Activated CD8-positive, alpha-beta memory T cell treated with anti-CD3 and anti-CD28 coated beads, Interleukin-2, amount 50 U/mL, for 1 hour (primary cell): Measurements from ENCODE around the gene PLCXD1.
"Not testable (repeated sequence)": the region's sequence is repeated elsewhere in the genome, so short reads cannot be mapped to it uniquely, and the experiment has no call there.

Experiments
- DNase-seq: peaks from one replicate; pipeline ENCODE4 v3.0.0-alpha.2; 2020; ENCODE audit errors: extremely low read depth

PLCXD1 gene

DNA sequence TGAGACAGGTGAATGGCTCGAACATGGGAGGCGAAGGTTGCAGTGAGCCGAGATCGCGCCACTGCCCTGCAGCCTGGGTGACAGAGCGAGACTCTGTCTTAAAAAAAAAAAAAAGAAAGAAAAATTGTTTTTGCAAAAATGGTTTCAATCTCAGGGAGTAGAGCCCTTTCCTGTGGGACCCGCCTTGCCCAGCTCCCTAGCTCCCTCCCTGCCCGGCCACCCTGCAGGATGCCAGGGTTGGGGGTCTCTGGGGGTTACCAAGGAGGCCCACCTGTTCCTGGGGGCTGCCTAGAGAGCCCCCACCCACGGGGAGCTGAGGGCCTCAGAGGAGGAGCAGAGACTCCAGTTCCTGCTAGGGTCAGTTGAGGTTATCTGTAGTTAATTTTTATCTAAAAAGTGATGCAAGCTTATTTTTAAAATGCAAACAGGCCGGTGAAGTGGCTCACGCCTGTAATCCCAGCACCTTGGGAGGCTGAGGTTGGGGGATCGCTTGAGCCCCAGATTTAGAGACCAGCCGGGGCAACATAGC lies 18.7 kb upstream of the PLCXD1 start:
- no peak for DNase-seq

DNA sequence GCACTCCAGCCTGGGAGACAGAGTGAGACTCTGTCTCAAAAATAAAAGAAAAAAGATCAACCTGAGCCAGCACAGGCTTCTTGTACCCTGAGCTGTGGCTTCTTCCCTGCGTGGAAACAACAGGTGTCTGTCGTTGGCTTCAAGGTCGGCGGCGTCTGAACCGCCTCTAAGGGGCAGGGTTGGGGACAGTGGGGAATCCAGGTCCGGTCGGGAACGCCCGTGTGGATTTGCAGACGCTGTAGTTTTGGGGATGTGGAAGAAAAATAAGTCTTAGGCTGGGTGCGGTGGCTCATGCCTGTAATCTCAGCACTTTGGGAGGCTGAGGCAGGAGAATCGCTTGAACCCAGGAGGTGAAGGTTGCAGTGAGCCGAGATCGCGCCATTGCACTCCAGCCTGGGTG lies 17.2 kb upstream of the PLCXD1 start:
- not testable (repeated sequence) for DNase-seq

DNA sequence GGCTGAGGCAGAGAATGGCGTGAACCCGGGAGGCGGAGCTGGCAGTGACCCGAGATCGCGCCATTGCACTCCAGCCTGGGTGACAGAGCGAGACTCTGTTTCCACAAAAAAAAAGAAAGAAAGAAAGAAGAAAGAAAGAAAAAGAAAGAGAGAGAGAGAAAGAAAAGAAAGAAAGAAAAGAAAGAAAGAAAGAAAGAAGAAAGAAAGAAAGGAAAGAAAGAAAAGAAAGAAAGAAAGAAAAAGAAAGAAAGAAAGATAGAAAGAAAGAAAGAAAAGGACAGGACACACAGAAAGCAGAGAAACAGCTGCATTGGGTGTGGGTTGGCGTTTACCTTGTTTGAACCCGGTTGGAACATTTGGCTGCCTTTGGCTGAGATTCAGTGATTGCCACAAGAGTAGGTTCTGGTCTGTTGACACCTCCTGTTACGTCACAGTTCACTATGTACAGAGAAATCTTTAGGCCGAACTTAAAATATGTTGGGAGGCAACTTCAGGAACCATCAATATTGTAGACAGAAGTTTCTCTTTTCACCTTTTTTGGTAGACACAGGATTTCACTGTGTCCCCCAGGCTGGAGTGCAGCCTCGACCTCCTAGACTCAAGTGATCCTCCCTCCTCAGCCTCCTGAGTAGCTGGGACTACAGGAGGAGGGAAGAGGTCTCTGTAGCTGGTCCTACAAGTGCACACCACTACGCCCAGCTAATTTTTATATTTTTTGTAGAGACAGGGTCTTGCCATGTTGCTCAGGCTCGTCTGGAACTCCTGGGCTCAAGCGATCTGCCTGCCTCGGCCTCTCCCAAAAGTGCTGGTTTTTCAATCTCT lies 16.3 kb upstream of the PLCXD1 start:
- DNase-seq: no peak

DNA sequence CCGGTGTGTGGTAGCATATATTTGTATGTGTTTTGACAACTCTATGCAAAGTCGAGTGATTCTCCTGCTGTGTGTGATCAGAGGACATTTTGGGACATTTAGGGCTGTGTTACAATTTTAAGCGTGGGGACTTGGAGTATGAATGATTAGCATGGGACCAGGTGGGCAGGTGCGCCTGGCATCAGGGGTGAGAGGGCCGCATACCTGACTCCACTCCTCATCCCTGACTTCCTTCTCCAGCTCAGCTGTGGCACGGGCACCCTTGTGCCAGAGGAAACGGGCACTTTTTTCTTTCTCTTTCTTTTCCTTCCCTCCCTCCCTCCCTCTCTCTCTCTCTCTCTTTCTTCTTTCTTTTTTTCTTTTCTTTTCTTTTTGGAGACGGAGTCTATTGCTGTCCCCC lies 15.7 kb upstream of the PLCXD1 start:
- DNase-seq: no peak

DNA sequence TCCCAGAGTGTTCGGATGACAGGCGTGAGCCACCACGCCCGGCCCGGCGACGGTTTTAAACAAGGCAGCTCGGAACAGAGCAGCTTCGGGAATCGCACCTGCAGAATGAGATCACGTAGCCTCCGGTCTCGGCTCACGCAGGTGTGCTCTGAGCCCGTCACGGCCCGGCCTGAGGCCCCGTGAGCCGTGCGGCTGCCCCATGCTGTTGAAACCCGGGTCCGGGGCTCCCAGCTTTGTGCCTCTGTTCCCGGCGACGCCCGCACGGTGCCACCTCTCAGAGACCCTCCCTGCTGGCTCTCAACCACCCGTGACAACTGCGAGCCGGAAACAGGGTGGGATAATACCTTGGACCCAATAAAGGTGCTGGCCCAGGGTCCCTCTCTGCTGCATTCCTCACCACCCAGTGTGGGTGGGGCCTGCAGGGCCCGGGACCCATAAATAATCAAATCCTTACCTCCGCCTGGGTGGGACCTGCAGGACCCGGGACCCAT lies 13.4 kb upstream of the PLCXD1 start:
- no peak for DNase-seq

DNA sequence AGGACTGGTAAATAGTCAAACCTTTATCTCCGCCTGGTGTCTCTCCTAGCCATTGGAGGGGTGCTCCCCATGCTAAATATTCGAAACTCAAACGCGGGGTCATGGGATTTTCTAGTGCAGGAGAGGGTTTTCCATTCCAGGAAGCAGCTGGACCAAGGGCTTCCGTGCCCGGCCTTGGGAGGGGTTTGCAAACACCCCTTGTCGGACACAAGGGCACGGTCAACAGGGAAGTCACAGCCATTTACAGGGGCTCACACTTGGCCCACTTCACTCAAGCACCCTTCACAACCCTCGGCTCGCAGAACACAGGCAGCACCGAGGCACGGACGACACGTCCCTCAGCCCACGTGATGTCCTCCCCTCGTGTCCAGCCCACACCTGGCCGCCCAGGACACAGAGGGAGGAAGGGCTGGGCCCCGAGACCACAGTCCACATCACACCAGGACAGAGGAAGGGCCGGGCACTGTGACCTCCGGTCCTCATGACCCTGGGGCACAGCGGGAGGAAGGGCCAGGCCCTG lies 10.3 kb upstream of the PLCXD1 start:
- no peak for DNase-seq

DNA sequence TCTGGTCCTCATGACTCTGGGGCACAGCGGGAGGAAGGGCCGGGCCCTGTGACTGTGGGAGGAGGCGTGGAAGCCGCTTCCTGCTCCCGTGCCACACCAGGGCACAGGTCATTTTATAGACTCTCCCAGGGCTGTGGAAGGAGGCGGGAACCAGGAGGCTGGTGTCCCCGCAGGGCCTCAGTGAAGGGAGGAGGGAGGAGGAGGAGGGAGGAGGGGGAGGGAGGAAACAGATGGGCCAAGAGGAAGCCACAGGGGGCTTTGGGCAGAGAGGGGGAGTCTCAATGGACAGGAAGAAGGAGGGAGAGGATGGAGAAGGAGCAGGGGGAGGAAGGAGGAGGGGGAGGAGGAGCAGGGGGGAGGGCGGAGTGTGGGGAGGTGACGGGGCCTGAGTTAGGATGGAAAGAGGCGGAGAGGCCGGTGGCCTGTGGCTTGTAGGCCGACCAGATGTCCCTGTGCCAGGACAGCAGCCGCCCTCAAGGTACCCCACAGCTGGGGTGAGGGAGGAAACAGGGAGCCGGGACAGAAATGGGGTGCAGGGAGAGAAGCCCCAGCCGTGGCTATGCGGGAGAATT lies 6.2 kb upstream of the PLCXD1 start:
- DNase-seq: no peak

DNA sequence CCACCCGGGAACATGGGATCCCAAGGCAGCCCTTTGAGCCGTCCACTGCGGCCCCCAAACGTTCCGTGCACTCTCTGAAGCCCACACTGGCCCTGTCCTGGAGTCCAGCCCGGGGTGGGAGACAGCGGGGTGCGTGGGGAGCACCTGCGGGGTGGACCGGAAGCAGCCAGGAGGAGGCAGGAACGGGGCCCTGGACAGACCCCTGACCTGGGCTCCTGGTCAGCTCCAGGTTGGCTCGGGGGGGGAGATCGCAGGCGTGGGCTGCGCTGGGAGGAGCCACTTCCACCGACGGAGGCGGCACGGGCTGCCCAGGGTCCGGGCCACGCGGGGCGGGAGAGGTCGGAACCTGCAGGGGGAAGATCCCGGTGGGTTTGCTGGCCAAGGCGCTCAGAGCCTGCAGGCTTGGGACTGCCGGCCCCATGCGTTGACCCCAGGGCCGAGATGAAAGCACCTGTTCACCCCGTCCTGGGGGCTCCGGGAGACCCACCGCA lies 5.7 kb upstream of the PLCXD1 start:
- no peak for DNase-seq

DNA sequence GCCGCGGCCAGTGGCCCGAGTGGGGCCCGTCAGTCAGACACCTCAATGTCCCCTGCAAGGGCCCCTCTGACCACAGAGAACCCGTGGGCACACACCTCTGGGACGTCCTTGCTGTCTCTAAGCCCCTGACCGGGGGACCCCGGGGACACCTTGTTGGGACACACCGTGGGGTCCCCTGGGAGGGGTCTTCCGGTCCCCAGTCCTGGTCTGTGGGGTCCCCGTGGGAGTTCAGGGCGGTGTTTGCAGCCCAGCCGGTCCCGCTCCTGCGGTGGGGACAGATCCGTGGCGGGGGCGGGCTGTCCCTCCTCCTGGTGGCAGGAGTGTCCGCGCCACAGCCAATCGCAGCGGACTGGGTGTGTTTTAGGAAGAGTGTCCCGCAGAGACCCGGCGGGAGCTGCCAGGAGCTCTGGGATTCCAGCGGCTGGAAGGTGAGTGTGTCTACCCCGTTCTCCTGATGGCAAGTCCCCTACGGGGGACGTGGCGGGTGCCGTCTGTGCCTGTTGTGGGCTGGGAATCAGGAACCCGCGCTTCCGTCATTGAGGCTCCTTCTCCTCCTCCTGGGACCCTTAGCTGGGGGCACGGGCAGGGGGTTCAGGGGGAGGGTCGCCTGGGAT lies 5.1 kb upstream of the PLCXD1 start:
- DNase-seq: no peak

DNA sequence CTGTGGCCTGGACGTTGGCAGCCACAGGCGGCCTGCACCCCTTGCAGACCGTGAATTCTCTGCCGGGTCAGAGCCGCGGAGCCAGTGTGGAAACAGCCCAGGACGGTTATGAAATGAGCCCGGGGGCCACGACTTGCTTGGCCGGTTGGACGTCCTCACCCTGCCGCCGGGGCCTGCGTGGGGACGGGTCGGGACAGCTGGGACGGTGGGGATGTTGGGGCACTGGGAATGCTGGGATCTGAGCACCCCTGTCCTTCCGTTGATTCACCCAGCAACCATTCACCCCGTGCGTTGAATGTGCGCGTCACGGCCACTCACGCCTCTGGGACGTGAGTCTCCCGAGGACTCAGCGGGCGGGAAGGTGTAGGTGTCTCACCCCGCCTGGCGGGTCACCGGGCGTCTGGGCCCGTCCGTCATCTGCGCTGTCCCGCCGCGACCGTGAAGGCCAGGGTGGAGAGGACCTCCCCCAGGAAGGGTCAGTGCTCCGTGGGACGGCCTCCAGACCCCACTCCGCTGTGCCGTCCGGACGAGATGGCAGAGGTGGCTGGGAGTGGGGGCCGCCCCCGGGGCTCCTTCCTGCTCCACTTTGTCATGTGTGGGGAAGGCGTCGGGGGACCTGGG lies 4.5 kb upstream of the PLCXD1 start:
- no peak for DNase-seq

DNA sequence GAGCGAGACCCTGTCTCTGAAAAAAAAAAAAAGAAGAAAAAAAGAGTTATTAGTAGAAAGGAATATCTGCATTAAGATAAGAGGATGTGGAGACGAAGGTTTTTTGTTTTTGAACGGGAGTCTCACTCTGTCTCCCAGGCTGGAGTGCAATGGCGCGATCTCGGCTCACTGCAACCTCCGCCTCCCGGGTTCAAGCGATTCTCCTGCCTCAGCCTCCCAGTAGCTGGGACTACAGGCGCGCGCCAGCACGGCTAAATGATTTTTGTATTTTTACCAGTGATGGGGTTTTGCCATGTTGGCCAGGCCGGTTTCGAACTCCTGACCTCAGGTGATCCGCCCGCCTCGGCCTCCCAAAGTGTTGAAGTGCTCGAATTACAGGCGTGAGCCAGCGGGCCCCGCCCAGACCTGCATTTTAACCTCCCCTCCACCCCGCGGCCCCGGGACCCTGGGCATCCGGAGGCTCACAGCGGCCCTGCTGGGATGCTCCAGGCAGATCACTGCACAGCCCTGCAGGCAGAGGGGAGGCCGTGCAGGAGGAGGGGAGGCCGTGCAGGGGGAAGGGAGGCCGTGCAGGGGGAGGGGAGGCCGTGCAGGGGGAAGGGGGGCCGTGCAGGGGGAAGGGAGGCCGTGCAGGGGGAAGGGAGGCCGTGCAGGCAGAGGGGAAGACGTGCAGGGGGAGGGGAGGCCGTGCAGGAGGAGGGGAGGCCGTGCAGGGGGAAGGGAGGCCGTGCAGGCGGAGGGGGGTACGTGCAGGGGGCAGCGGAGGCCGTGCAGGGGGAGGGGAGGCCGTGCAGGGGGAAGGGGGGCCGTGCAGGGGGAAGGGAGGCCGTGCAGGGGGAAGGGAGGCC lies 1.2 kb upstream of the PLCXD1 start:
- DNase-seq: not testable (repeated sequence)

DNA sequence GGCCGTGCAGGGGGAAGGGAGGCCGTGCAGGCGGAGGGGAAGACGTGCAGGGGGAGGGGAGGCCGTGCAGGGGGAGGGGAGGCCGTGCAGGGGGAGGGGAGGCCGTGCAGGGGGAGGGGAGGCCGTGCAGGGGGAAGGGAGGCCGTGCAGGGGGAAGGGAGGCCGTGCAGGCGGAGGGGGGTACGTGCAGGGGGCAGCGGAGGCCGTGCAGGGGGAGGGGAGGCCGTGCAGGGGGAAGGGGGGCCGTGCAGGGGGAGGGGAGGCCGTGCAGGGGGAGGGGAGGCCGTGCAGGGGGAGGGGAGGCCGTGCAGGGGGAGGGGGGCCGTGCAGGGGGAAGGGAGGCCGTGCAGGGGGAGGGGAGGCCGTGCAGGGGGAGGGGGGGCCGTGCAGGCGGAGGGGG lies 459 bp upstream of the PLCXD1 start:
- not testable (repeated sequence) for DNase-seq

DNA sequence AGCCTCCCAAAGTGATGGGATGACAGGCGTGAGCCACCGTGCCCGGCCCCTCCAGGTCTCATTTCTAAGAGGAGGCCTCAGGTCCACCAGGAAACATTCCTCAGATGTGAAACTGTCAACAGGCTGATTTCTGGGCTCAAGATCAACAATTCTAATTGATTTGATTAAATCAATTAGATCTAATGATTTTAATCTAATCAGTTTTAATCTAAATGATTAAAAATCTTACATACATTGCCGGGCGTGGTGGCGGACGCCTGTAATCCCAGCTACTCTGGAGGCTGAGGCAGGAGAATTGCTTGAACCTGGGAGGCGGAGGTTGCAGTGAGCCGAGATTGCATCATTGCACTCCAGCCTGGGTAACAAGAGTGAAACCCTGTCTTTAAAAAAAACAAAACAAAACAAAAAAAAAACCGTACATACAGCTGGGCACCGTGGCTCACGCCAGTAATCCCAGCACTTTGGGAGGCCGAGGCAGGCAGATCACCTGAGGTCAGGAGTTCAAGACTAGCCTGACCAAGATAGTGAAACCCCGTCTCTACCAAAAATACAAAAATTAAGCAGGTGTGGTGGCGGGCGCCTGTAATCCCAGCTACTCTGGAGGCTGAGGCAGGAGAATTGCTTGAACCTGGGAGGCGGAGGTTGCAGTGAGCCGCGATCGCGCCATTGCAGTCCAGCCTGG lies 960 bp downstream of the PLCXD1 start:
- not testable (repeated sequence) for DNase-seq

DNA sequence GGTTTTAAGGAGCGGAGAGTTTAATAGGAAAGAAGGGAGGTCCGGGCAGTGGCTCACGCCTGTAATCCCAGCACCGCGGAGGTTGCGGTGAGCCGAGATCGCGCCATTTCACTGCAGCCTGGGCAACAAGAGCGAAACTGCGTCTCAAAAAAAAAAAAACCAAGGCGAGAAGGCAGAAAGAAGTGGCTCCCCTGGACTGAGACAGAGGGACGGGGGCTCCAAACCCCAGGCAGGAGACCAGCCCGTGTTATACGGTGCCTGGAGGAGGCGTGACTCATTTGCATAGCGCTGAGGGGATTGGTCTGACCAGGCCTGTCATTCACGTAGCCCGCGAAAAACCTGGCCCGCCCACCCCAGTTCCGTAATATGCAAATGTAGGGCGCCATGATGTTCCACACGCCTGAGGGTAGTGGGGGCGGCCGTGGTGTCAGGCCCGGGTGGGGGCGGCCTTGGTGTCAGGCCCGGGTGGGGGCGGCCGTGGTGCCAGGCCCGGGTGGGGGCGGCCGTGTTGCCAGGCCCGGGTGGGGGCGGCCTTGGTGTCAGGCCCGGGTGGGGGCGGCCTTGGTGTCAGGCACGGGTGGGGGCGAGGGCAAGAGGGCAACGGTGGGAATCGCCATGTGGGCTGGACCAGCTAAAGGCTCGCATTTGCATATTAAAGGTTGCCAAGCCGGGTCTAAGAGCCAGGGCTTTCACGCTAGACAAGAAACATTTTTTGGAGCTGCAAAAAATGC lies 2.1 kb downstream of the PLCXD1 start:
- DNase-seq: peak; percentile 77

DNA sequence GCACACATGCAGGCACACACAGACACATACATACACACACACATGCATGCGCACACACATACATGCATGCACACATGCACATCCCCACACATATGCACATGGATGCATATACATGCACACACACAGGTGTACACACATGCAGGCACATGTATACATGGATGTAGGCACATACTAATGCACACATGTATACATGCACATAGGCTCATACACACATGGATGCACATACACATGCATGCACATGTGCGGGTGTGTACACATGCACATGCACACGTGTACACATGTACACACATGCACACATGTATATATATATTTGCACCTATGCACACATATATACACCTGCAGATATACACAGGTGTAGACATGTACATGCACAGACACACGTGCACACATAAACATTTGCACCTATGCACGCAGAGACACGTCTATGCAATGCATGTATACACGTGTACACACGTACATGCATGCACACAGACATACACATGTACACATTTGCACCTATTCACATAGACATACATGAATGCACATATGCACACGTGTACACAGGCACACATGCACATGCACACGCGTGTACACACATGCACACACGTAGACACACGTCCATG lies 4.0 kb downstream of the PLCXD1 start:
- no peak for DNase-seq

DNA sequence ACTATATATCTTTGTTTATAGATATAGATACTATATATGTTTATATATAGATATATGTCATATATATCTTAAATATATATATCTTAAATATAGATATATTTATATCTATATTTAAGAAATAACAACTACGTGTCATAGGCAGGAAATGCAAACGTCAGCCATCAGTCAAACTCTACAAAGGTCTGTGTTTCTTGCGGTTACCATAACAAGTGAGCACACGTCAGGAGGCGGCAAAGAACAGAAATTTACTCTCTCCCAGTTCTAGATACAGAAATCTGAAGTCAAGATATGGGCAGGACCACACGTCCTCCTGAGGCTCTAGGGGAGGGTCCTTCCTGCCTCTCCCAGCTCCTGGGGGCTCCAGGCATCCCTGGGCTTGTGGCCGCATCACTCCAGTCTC lies 6.5 kb downstream of the PLCXD1 start:
- DNase-seq: no peak

DNA sequence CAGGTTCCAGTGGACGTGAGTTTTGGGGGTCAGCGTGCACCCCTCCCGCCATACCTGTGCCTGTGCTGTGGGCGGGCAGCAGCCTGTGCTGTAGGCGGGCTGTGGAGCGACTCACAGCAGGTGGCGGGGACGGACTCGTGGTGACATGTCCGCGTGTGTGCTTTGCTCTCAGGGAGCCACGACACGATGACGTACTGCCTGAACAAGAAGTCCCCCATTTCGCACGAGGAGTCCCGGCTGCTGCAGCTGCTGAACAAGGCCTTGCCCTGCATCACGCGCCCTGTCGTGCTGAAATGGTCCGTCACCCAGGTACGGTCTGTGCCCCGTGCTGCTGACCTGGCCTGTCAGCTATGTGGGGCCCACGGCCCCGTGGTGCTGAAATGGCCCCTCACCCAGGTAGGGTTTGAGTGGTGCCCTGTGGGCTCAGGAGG lies 7.4 kb downstream of the PLCXD1 start:
- DNase-seq: no peak

DNA sequence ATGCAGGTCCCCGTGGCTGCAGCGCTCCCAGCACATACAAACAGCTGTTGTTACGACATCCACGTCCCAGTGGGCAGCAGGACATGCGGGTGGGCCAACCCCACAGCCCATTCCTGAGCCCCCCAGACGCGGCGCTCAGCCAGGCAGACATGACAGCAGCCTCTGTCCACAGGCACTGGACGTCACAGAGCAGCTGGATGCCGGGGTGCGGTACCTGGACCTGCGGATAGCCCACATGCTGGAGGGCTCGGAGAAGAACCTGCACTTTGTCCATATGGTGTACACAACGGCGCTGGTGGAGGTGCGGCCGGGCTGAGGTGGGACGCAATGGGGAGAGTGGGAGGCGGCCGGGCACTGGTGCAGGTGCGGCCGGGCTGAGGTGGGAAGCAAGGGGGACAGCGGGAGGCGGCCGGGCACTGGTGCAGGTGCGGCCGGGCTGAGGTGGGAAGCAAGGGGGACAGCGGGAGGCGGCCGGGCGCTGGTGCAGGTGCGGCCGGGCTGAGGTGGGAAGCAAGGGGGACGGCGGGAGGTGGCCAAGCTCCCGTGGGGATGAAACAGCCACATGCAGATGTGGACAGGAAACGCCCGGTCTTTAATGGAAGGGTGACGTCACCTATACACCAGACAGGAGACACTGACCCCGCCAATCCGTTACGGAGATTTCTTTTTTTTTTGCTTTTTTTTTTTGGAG lies 9.4 kb downstream of the PLCXD1 start:
- DNase-seq: no peak
